Measurements from ENCODE around the gene LHX1.

LHX1 gene

DNA sequence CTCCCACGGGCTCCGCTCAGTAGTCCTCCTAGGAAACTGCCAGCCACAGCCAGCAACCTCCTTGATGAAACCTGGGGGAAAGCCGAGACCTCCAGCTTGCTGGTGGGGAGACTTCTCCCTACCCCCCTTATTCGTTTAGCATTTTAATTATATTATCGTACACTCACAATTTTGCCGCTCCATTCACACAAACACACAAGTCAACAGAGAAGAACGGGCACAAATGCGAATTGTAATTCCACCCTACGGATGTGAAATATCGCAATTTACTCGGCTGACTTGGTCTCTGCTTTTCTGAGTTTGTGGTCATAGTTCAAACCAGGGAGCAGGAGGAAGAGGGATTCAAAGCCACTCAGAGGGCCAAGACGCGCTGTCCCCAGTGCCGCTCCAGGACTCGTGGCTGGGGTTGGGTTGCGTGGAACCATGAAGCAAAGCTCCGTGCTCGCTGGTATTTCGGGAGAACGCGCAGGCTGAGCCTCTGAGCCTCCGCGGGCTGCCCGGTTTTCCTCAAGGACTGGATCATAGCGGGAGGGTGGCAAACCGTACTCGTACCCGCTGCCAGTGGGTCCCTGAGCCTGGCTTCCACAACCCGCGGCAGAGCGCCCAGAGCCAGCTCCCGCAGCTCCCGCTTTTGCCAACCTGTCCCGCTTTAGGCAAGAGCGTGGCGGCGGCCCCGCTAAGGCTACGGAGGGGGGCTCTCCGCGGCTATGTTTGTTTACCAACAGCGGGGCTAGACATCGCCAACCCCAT lies 2.0 kb downstream of the LHX1 start:
- DNase-seq (ENCODE audit: low spot score) = no peak

DNA sequence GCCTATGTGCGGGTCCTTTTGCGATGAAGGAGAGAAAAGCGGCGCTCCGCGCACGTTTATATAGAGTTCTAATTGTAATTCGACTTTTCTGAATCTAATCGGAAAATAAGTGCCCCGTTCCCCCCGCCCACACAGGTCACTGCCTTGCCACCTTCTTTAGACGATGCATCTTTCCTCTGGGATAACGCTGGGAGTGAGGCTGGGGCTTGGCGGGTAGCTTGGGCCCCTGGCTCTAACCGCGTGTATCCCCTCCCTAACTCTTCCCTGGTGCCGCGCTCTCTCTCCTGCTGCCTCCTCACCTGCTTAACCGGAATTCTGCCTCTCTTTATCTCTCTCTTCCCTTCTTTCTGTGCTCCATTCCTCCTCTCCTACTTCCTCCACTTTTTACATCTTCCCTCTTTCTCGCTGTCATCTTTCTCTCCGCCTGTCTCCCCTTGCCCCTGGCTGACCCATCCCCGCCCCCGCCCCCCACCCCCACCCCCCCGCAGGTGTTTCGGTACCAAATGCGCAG lies 2.6 kb downstream of the LHX1 start:
- DNase-seq (ENCODE audit: low spot score) = no peak

DNA sequence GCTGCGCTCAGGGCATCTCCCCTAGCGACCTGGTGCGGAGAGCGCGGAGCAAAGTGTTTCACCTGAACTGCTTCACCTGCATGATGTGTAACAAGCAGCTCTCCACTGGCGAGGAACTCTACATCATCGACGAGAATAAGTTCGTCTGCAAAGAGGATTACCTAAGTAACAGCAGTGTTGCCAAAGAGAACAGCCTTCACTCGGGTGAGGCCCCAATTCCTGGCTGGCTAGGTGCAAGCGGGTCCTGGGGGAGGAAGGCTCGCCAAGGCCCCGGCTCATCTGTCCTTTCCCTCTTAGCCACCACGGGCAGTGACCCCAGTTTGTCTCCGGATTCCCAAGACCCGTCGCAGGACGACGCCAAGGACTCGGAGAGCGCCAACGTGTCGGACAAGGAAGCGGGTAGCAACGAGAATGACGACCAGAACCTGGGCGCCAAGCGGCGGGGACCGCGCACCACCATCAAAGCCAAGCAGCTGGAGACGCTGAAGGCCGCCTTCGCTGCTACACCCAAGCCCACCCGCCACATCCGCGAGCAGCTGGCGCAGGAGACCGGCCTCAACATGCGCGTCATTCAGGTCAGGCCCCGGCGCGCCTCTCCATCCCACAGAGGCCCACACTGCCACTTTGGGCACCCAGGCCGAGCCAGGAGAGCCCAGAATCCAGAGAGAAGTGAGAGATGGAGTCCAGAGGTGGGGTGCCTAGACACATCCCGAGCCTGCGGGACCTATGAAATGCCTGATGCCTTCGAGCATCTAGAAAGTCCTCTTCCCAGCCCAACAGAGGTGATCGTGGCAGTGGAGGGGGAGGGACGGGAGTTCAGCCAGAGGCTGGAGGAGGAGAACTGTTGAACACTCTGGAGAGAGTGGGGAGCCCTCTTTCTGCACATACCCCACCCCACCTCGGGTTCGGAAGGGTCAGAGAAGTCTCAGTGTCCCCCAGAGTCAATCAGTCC lies 3.3 kb downstream of the LHX1 start:
- no peak for DNase-seq (ENCODE audit: low spot score)

DNA sequence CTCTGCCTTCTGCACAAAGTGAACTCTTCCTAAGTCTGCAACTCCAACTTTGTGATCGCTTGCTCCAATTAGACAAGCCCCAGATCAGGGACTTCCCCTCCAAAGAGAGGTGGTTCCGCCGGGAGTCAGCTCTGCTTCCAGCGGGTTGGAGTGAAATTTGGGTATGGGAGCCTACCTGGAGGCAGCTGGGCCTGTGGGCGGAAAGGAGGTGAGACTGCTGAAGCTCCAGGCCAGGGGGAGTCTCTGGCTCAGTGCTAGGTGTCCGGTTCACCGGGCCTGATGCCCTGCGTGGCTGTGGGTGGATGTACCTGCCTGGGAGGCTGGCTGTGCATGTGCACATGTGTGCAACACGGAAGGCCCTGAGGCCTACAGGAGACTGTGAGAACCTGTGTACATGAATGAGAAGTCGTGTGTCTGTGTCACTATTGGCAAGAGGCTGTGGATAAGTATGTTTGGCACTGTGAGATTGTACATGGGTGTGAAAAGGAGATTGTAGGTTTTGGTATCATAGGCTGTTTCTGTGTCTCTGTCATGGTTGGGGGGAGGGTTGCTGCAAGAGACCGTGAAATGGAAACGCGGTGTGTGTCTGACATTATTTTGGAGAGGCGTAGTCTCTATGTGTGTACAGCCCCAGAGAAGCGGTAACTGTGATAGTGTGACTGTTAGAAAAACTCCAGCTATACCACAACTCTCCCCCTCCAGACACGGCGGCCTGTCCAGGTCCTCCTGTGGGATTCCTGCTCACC lies 4.2 kb downstream of the LHX1 start:
- DNase-seq (ENCODE audit: low spot score) = no peak

DNA sequence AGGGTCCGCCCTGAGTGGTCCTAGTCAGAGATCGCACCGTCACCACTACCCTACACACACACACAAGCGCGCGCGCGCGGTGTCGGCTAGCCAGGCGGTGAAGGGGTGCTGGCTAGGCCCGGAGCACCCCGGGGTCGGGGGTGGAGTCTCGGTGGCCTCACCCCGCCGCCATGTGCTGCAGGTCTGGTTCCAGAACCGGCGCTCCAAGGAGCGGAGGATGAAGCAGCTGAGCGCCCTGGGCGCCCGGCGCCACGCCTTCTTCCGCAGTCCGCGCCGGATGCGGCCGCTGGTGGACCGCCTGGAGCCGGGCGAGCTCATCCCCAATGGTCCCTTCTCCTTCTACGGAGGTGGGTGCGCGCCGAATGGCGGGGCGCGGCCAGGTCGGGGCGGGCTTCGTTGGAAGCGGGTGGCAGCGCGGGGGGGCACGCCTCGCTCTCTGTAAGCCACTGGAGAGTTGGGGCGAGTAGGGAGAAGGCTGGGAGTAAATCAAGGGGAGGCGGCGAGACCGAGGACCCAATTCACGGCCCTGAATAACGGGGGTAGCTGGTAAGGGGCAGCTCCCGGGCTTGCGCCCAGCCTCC lies 4.8 kb downstream of the LHX1 start:
- DNase-seq (ENCODE audit: low spot score) = no peak

DNA sequence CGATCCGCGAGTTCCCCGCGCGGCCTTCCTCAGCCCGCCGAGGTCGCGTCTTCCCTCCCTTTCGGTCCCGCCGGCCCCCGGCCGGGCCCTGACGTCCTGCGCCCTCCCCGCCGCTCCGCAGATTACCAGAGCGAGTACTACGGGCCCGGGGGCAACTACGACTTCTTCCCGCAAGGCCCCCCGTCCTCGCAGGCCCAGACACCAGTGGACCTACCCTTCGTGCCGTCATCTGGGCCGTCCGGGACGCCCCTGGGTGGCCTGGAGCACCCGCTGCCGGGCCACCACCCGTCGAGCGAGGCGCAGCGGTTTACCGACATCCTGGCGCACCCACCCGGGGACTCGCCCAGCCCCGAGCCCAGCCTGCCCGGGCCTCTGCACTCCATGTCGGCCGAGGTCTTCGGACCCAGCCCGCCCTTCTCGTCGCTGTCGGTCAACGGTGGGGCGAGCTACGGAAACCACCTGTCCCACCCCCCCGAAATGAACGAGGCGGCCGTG lies 5.4 kb downstream of the LHX1 start:
- no peak for DNase-seq (ENCODE audit: low spot score)

DNA sequence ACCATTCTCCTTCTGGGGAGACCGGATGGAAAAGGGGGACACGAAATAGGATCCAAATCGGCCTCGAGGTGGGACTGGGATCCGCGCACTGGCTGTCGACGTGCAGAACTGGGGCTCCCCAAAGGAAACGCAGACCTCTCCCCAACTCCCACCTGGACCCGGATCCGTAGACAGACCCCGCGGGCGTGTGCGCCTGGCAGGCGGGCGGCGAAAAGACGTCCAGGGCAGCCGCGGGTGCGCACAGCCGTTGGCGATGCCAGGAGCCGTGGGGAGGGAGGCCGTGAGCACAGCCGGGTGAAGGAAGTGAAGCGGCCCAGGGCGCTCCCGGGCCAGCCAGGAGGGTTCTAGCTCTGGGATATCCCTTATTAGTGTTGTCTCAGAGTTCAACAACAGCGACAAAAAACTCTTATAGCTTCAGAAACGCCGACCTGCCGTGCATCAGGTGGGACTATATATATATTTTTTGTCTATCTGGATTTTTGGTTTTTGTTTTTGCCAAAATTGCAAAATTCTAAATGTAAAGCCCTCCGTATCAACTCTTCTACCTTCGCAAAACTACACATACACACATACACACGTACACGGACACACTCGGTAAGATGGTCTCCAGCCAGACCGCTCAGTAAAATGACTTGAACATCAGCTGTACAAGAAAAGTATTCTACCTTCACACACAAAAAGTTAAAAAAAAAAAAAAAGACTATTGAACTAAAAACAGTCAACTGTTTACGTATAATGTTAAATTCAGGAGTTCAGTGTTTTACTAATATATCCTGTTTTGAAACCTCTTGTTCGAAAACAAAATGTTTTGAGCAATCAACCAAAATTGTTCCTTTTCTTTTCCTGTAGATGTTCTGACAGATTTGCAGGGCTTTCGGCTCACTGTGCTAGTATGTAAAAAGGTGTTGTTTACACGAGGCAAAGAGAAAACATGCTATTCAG lies 6.2 kb downstream of the LHX1 start:
- DNase-seq (ENCODE audit: low spot score) = no peak

DNA sequence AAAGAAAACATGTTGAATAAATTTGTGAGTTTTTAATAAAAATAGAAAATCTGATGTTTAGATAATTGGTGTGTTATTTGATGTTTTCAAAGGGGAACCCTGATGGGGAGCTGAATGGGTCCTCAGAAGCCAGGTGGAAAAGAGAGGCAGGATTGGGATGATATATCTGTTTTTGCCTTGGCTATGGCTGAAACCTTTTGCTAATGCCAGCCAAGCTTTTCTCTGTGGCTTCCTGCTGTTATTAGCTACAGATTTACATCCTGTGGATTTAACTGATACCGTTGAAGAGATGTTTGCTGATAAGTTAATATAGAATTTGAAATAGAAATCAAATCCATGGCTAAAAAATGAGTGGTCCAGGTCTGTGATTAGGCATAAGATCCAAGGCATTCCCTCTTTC lies 7.3 kb downstream of the LHX1 start:
- no peak for DNase-seq (ENCODE audit: low spot score)

DNA sequence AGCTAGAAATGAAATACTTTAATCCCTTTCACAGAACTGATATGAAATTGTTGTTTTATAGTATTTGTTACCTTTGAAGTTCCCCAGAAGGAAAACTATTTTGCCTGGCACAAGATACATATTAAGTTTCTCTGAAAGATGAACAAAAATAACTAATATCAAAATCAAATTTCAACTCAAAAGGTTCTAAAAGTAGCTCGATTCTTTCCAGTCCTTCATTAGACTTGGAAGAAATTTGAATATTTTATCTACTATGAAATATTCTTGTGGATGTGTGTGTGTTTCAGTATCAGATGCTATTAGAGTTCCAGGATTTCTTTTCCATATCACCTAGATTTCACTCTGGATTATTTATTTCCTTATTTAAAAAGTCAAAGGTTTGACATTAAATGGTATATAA lies 7.9 kb downstream of the LHX1 start:
- no peak for DNase-seq (ENCODE audit: low spot score)

DNA sequence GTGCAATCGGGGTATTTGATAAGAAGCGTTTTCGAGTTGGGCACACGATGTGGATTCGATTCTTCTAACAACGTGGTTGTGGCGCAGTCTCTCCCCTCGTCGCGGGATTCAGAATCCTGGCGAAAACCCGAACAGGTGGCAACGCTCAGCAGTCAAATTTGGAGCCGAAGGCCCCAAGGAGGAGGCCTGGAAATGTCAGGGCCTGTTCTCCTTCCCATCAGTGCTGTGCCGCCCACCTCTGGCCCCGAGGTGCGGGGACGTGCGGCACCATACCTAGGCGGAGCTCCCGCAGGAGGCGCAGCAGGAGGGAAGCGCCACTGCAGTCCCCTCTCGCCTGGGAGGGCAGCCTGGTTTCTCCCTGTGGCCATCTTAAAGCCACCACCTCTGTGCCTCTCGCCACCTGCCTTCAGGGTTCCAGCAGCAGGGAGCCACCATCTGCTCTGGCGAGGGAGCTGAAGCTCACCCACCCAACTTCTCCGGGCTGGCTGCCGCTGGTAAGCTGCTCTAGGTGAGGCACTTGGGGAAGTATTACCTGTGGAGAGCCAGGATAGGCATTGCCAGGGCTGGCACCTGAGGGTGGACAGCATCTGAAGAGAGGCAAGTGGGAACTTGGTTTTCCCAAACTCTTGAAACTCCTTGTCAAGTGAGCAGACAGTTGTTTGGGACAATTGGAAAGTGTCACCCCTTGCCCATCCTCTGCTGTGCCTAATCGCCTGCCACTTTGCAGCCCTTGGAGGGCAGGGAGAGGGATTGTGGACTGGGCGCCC lies 8.9 kb downstream of the LHX1 start:
- no peak for DNase-seq (ENCODE audit: low spot score)

DNA sequence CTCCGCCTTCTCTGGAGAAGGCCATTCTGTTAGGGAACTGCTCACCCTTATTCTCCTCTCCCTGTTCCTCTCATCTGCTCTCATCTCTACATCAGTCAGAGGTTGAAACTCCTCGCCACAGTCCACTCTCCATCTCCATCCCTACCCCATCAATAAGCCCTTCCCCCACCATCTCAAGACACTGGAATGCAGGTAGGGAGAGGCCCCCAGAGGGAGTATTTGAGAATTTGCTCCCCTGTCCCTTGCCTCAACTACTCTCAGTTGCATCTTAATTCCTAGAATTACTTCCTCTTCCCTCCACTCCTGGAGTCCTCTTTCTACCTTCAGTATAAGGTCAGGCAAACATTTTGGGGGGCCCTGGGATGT lies 9.4 kb downstream of the LHX1 start:
- DNase-seq (ENCODE audit: low spot score) = no peak

DNA sequence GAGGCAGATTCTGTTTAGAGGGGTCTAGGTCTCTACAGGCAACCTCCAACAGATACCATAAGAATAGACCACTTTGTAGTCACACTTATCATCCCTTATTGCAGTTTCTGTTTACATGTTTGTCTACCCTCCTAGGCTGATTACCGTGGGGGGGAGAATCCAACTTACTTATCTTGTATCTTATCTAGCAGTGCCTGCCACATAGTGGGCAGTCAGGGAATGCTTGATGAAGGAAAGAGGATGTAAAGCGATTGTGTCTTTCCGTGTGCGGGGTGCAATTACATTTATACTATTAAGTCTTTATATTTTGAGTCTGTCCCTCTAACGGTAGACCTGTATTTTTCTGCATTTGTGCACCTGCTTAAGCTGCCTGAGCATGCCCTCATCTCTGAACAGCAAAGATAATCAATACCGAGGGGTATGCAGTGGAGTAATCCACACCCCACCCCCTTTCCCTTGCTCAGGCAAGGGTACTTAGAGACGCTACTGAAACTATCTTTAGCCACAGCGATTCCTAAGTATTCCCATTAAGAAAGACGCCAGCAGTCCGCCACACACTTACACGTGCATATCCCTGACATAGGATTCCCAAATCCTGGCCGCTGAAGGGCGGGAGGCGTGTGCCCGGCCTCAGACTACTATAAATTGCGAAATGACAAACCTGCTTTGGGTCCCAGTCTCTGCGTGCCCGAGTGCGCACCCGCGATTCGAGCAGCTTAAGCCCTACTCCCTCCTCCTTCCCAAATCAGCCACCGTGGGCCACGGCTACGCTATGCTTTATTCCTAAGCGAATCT lies 10.8 kb downstream of the LHX1 start:
- no peak for DNase-seq (ENCODE audit: low spot score)

DNA sequence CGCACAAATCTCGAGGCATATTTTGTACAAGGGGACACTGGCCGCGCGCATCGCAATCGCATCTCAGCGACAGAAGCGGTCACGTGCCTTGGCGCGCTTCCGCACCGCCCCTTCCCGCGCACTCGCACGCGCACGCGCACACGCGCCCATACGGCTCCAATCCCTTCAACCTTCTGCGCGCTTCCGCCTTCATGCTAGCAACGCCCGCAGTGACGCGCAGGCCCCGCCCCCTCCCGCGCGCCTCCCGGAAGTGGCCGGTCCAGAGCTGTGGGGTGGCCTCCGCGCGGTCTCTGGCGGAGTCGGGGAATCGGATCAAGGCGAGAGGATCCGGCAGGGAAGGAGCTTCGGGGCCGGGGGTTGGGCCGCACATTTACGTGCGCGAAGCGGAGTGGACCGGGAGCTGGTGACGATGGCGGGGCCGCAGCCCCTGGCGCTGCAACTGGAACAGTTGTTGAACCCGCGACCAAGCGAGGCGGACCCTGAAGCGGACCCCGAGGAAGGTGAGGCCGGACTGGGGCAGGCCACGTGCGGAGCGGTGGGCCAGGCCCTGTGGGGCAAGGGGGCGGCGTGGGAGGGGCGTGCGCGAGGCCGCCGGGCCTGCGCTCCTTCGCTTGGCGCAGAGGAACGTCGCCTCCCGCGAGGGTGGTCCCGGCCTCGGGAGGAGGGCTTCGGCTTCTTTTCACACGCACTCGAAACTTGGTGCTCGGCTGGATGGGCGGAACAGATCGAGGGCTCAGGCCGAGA lies 11.6 kb downstream of the LHX1 start, which contains the start of gene AATF:
Gene AATF (plus strand): TSS at position 238 of the 744 bp plus-strand sequence. CDS start 172 bp downstream, at position 410.
- DNase-seq (ENCODE audit: low spot score) = peak; percentile 94

DNA sequence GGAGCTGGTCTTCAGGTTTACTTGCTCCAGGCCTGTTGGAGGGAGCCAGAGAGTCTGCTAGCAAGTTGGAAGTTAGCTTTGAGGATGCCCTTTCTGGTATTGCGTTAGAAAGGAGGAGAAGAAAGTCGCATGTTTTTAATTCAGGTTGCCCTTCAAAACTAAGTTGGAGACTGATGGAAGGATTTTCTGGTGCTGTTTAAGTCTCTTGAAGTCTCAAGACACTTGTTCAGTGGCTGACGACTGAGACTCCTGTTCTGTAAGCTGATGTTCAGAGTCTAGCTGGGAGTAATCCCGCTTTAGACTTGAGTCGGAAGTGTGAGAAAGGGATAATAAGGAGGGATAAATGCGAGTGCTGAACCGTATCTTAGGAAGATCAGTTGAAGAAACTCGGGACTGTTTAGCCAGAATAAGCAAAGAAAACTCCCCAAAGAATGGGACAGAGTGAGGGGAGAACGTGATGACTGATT lies 12.2 kb downstream of the LHX1 start:
- DNase-seq (ENCODE audit: low spot score) = peak; percentile 56

DNA sequence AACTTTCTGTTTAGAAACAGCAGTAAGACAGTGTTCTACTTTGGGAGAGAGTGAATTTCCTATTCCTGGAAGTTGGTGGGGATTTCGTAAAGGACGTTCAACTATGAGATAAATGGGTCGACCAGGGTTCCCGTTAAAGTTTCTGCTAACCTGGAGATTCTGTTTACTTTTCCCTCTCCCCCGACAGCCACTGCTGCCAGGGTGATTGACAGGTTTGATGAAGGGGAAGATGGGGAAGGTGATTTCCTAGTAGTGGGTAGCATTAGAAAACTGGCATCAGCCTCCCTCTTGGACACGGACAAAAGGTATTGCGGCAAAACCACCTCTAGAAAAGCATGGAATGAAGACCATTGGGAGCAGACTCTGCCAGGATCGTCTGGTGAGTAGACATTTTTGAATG lies 12.8 kb downstream of the LHX1 start:
- no peak for DNase-seq (ENCODE audit: low spot score)

DNA sequence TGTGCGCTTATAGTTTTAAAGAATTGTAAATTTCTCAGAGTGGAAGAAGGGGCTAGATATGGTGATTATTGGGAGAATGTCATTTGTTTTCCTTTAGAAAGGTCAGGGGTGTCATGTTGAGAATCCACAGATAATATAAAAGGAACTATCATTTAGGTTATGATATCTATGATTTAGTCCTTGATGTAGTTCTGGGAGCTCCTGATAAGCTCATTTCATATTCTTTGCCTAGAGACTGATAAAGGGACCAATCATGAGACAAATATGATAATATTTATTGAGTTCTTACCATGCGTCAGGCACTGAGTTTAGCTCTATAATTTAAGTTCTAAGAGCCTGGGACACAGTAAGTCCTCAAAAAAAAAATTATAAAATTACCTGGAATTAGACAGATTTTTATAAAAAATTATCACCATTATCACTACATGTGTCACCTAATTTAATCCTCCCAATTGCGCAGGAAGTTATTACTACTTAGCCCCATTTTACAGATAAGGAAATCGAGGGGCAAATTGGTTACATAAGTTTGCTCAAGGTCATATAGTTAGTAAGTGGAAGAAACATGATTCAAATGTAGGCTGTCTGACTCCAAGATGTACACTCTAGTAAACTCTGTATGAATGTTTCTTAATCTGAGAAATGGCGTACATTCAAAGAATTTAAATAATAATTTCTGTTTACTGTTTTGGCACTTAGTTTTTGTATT lies 14.0 kb downstream of the LHX1 start:
- no peak for DNase-seq (ENCODE audit: low spot score)

DNA sequence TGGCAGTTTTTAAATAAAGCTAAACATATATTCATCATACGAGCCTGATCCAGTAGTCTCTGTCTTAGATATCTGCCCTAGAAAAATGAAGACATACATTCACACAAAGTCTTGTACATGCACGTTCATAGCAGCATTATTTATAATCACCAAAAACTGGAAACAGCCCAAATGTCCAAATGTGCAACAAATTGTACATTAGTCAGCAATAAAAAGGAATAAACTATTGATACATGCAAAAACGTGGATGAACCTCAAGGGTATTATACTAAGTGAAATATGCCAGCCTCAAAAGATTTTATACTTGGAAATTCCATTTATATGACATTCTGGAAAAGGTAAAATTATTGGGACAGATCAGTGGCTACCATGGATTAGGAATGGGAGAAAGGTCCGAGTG lies 34.2 kb downstream of the LHX1 start:
- no peak for DNase-seq (ENCODE audit: low spot score)

All from RKO (cell line).